Fibroblast of villous mesenchyme (primary cell): ENCODE measurements around the gene SLC1A2. TPM values are rescaled to one million over a fixed set of nuclear protein-coding genes. Genes with fewer than 3 reads are reported as not detected.

Experiments
- DNase-seq: peaks from one replicate; pipeline ENCODE4 v3.0.0-alpha.2; 2010; ENCODE audit warnings: low read depth
- H3K4me3 ChIP-seq: 2 replicates; pipeline ENCODE4 v1.5.1; 2011; ENCODE audit warnings: low read depth, mild to moderate bottlenecking, low read length
- CTCF ChIP-seq: IDR thresholded peaks from 2 replicates; pipeline ENCODE4 v1.5.1; 2012; ENCODE audit warnings: low read depth, mild to moderate bottlenecking, low read length; ENCODE audit not compliant: insufficient read depth
- small RNA-seq: library from RNA; depleted of rRNA; stranded (forward); fragments of <200 nt; gene quantifications from one replicate; pipeline ENCODE3, GENCODE V24; 2012
- total RNA-seq: library from RNA; depleted of rRNA; stranded (reverse); fragments of >200 nt; gene quantifications from 2 replicates; pipeline ENCODE4 v1.2.3, GENCODE V29; 2012

SLC1A2 gene
- total RNA-seq, 1 donor: 23.7 TPM

DNA sequence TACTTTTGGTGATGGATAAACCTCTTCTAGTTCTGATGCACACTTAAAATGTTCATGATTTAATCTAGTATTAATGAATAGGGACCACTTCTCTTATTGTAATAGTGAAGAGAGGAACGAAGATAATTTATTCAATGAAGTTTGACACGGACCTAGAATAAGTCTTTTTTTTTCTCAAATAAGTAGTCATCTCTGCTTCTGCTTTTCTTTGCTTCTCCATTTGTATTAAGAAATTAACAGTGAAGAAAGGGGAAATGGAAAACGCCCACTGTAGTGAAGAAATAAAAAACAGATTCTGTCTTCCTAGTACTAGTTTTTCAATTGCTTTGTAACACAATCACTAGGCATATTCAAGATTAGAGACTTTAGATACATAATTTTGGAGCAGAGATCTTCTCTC lies 207.4 kb downstream of the SLC1A2 start:
- no peak overlapping the region for H3K4me3 ChIP-seq
- DNase-seq: no peak
- TF ChIP-seq CTCF: no peak

DNA sequence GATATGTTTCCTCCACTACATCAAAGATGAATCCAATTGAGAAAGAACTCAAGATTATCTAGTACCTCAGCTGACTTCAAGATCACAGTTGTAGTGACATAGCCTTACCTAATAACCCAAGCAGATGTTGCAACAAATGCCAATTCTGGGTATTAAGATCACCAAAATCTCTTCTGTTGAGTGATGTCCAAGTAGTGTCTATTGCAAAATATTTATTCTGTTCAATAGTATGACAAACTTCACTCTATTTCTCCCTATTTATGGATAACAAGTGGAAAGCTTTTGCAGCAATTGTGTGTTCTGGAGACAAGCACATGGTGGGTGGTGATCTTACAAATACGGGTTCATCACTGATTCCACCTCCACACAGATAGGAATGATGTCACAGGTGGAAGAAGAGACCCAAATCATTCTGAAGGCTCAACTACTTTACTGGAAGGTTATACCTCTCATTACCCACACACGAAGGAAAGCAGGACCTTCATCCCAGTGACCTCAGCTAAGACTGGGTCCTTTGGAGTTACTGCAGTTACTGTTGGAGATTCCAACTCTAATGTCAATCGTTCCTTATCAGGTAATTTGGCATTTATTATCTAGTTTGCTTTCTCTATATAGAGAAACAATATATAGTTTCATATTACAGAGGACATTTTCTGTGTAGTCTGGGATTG lies 208.3 kb downstream of the SLC1A2 start:
- DNase-seq: no peak
- no peak overlapping the region for H3K4me3 ChIP-seq
- TF ChIP-seq CTCF: no peak

GRCh38 chr11:35208795-35209194 lies 210.6 kb downstream of the SLC1A2 start:
- H3K4me3 ChIP-seq: no peak overlapping the region
- no peak for DNase-seq
- no peak for TF ChIP-seq CTCF

DNA sequence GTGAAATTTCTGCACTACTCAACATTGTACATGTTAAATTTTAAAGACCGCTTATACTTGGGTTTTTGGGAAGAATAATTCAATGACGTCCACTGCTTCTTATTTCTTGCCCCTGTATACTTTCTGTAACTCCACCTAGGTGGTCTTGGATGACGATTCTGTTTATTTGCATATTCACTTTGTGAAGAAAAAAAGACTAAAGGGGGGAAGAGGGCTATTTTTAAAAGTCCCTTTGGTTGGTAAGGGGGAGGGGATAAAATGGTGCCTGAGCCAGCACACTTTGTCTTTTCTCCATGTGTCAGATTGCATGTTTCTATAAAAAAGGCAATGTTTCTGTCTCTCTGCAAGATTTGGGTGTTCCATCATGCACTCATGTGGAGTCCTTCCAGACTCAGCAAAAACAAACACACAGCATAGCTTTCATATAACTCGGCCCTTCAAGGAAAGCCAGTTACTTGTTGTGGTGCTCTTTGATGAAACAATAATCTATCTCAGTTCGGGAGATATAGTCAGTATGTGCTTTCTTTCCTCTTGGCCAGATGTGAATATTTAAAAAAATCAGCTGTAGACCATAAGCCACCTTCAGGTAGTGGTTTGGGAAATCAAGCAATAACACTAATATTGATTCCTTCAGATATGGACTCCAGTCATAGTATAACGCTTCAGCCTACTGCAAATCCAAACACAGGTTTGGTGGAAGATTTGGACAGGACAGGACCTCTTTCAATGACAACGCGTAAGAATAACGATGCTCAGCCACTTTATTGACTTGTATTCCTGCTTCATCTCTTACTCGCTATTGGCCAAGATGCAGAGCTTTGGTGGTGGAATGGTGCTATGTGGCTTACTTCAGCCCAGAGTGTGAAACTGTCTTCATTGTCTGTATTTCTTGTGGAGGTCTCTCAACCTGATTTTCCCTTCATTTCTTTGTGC lies 211.6 kb downstream of the SLC1A2 start:
- no peak for TF ChIP-seq CTCF
- no peak overlapping the region for H3K4me3 ChIP-seq
- DNase-seq: no peak

DNA sequence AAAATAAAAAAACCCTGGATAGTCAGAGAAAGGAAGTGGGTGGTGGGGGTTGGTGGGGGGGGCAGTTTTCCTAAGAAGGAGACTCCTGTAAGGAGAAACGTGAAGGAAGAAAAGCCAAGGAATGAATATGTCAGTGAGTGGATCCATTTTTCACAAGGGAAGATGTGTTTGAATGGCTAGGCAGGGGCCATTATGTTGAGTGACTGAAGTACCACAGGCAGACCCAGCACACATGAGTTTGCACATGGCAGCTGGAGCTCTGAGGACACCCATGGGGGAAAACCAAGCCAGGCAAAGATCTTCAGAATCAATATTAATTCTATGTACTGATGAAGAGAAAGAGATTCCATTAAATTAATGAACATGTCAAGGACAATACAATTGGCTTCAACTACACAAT lies 212.7 kb downstream of the SLC1A2 start:
- DNase-seq: no peak
- no peak for TF ChIP-seq CTCF
- no peak overlapping the region for H3K4me3 ChIP-seq

DNA sequence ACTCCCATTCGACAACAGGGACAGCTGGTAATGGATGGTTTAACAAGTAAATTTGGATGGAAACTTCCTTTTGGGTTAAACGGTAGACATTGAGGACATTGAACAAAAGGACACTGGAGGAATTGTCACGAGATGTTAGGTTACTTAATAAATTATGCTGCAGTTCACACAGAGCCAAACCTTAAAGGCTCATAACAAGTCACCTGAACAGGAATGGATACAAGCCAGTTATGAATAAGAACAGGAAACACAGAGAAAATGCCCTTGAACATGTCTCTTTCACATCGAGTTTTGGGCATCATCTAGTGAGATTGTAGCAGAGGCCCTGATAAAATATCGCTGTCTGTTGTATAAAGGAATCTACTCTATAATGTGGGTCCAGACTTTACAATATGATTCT lies 214.7 kb downstream of the SLC1A2 start:
- no peak for DNase-seq
- H3K4me3 ChIP-seq: no peak overlapping the region
- no peak for TF ChIP-seq CTCF

Small RNA genes within 50 kb of the gene (small RNA-seq; reads per million reads assigned to genes)
- gene AC090625.1: not detected

Other genes with a start within 250 kb of the SLC1A2 start
- 416 and 493 TPM in 2 replicates for gene PAMR1, start 106.1 kb upstream of the SLC1A2 start, total RNA-seq
- gene FJX1, start 198.9 kb upstream of the SLC1A2 start, total RNA-seq: 89.8 and 205 TPM in 2 replicates
- 16.8 and 20.3 TPM in 2 replicates for gene TRIM44, start 243.2 kb upstream of the SLC1A2 start, total RNA-seq